ENCODE data around the gene MSL3B.

MSL3B gene

DNA sequence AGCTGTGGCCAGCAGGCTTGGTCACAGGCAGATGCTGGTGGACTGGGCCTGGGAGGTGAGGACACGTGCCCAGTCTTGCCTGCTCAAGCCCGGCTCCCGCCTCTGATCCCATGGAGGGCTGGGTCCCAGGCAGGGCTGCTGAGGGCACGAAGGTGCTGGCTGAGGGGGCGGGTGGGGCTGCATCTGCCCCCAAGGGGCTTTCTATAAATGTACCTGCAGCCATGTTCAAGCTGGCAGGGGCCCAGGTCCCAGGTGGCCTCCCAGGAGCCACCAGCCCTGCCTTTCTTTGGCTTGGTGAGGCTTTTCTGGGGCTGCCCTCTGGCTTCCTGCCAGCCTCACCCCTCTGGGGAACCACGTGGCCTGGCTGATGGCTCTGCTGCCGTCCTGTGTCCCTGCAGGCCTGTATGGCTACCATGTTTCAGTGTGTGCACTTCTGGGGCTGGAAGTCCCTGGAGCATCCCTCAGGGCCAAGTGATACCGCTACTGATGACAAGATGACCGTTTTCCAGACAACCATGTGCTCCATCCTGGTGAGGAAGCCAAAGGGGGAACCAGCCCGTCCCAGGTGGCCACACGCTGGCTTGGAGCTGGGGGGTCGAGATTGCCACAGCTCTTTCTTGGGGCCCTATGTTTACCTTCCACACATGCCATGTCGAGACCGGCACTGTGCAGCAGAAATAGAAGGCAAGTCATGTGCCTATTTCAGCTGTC is 37.0 kb downstream of the MSL3B start:
- Histone ChIP-seq H3K36me3 (ENCODE audit: control insufficient read depth, insufficient read depth, low read length) (no peaks in the 10 kb centered on the region), H3K27me3 (ENCODE audit: control insufficient read depth, insufficient read depth, low read length) (no peaks in the 10 kb centered on the region), H3K4me3 (ENCODE audit: low read depth, low read length) (no peak overlapping the region)
- no peak for FAIRE-seq
- peak; percentile 34 for DNase-seq (ENCODE audit: low read depth)
- no peak for TF ChIP-seq CTCF (IDR thresholded peaks at IDR 0.05; ENCODE audit: insufficient read depth, low read length, severe bottlenecking)

- TF ChIP-seq CTCF (IDR thresholded peaks at IDR 0.05; ENCODE audit: insufficient read depth, low read length, severe bottlenecking) = no peak
- no peak for DNase-seq (ENCODE audit: low read depth)
- no peak for FAIRE-seq
- Histone ChIP-seq H3K4me3 (ENCODE audit: low read depth, low read length) (no peak overlapping the region), H3K27me3 (ENCODE audit: control insufficient read depth, insufficient read depth, low read length) (no peaks in the 10 kb centered on the region), H3K36me3 (ENCODE audit: control insufficient read depth, insufficient read depth, low read length) (no peaks in the 10 kb centered on the region)
These were observed 37.9 kb downstream of the MSL3B start for GRCh38 chr2:233830111-233830802.

DNA sequence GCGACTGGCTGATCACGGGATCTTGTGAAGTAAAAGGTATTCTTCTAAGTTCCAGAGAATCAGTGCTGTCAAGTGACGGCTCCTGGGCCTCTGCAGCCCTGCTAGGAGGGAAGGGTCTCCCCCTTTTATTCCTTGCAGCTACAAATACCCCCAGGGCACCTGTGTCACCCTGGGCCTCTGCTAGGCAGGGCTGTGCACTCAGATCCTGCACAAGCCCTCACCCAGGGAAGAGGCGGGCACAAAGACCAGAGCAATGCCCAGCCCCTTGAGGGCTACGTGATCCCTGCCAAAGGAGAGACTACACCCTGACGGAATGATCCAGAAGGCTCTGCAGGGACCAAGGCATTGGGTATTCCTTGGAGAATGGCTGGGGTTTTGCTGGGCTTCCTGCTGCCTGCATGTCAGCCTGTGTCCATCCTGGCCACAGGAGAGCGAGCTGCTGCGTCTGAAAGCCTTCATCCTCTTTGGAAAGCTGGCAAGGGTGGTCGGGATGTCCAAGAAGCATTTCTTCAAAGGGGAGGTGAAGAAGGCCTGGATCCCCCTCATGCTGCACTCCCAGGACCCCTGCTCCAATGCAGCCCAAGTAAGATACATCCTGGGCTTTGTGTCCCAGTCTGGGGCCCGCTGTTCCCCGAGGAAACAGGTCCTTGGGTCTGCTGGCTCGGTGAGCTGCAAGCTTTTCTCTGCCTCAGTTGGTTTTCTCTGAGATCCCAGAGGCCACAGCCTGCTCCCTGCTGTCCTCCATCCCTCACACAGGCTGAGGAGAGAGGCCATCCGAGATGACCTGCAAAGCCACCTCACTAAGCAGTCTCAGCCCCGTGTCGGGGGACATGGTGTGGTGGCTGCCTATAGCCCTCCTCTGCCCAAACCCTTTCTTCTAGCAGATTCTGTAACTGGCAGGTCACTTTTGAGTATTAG is 38.7 kb downstream of the MSL3B start:
- FAIRE-seq = no peak
- no peaks in the 10 kb centered on the region for H3K27me3 ChIP-seq (ENCODE audit: control insufficient read depth, insufficient read depth, low read length)
- TF ChIP-seq CTCF (IDR thresholded peaks at IDR 0.05; ENCODE audit: insufficient read depth, low read length, severe bottlenecking) = no peak
- H3K4me3 ChIP-seq (ENCODE audit: low read depth, low read length) = no peak overlapping the region
- DNase-seq (ENCODE audit: low read depth) = no peak
- H3K36me3 ChIP-seq (ENCODE audit: control insufficient read depth, insufficient read depth, low read length) = no peaks in the 10 kb centered on the region

GRCh38 chr2:233828546-233829192 is 39.5 kb downstream of the MSL3B start:
- no peaks in the 10 kb centered on the region for H3K36me3 ChIP-seq (ENCODE audit: control insufficient read depth, insufficient read depth, low read length)
- H3K4me3 ChIP-seq (ENCODE audit: low read depth, low read length) = no peak overlapping the region
- no peaks in the 10 kb centered on the region for H3K27me3 ChIP-seq (ENCODE audit: control insufficient read depth, insufficient read depth, low read length)
- no peak for TF ChIP-seq CTCF (IDR thresholded peaks at IDR 0.05; ENCODE audit: insufficient read depth, low read length, severe bottlenecking)
- no peak for DNase-seq (ENCODE audit: low read depth)
- no peak for FAIRE-seq

- TF ChIP-seq CTCF (IDR thresholded peaks at IDR 0.05; ENCODE audit: insufficient read depth, low read length, severe bottlenecking) = no peak
- no peaks in the 10 kb centered on the region for H3K27me3 ChIP-seq (ENCODE audit: control insufficient read depth, insufficient read depth, low read length)
- DNase-seq (ENCODE audit: low read depth) (no peak), FAIRE-seq (no peak)
- H3K4me3 ChIP-seq (ENCODE audit: low read depth, low read length) = no peak overlapping the region
- no peaks in the 10 kb centered on the region for H3K36me3 ChIP-seq (ENCODE audit: control insufficient read depth, insufficient read depth, low read length)
These were observed 43.8 kb downstream of the MSL3B start for GRCh38 chr2:233824373-233824772.
